ENCODE data around the gene KLHL33.

The KLHL33 gene

DNA sequence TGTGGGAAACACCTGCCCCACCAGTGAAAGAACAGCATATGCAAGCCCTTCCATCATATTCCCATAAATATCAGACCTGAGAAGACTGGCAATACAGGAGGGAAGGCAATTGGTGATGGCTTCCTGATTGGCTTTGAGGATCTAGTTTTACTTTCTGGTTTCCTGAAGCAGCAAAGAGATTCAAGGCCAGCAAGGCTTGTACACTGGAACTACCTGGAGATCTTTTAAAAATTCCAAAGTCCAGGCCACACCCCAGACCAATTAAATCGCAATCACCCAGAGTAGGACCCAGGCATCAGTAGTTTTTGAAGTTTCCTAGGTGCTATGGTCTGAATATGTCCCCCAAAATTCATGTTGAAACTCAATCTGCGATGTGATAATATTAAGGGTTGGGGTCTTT lies 19.7 kb downstream of the KLHL33 start:
- no peak for DNase-seq (ENCODE audit: low read depth in 2 of 2)

DNA sequence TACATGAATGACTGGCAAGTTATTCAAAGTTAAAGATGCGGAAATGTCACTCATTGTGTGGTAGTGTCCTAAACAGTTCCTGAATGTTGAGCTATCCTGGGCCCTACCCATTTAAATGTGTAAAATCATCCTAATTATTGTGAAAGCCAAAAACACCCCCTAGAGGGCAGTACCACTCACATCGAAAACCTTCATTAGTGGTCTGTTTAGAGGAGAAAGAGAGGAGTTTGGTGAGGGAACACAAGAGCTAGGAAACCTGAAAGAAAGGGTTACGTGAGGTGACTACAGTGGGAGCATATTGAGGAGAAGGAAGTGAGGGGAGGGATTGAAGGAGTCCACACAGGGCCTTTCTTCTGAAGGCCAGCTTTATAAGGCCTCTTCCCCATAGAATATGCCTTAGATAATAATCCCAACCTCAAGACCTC lies 20.2 kb downstream of the KLHL33 start:
- DNase-seq (ENCODE audit: low read depth in 2 of 2) = peak in 1 of 2 donors; percentile 31

DNA sequence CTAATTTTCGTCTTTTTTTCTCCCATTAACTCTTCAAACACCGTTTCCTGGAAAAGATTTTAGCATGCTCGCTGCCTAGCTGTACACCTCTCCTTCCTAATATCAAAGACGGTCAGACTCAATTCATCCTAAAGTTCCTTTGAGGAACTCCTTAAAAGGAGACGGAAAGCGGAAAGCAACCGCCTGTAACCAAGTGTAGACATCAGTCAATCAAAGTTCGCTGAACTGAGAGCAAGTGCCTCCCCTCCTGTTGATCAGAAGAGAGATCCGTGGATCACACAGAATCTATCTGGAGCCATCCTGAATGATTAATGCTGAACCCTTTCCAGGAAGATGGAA lies 22.3 kb downstream of the KLHL33 start:
- no peak for DNase-seq (ENCODE audit: low read depth in 2 of 2)

DNA sequence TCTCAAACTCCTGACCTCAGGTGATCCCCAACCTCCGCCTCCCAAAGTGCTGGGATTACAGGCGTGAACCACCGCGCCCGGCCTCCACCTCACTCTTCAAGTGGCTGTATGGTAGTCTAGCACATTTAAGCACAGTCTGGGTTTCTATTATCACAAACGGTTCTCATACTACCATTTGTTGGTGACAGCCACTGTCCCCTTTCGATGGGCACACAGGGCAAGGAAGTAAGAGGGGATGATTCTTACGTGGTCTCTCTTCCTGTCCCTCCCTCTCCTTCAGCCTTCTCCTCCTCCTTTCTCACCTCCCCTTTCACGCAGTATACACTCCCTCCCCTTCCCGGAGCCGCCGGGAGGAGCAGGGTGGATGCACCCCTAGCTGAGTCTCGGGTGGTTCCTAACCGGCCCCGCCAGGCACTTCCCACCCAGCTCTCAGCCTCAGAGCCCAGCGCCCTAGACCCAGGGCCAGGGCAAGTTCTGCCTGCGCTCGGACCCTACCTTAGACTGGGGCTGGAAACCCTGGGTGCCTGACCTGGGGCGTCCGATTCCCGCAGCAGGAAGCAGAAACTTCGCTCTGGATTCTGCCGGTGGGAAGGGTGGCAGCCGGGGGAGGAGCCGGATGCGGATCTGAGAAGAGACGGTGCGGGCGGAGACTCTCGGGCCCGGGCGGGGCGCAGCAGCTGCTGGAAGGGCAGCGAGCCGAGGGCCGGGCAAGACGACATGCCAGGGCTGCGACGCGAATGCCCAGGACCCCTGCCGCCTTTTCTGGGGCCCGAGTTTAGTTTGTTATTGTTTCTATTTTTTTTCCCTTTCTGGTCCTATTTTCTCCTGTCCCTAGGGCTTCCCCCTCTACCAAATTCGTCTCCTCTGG lies 22.9 kb downstream of the KLHL33 start, which contains the start of gene TEP1:
TSS of gene TEP1 (minus strand) at position 626 of the 868 bp plus-strand sequence. CDS start 5,062 bp downstream, outside the sequence.
- peak; percentile 48 to 65 for DNase-seq (ENCODE audit: low read depth in 2 of 2)

DNA sequence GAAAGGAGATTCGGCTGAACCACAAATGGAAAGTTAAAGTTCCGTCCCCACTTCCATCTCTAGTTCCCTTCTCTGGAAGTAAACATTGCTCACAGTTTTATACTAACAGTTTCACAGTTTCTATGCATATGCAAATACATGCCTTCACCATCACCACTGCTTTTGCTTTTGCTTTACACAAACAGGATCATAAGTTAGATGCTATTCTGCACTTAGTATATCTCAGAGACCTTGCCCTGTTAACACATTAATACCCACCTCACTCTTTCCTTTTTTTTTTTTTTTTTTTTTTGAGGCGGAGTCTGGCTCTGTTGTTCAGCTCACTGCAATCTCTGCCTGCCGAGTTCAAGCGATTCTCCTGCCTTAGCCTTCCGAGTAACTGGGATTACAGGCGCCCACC lies 23.6 kb downstream of the KLHL33 start:
- no peak for DNase-seq (ENCODE audit: low read depth in 2 of 2)

DNA sequence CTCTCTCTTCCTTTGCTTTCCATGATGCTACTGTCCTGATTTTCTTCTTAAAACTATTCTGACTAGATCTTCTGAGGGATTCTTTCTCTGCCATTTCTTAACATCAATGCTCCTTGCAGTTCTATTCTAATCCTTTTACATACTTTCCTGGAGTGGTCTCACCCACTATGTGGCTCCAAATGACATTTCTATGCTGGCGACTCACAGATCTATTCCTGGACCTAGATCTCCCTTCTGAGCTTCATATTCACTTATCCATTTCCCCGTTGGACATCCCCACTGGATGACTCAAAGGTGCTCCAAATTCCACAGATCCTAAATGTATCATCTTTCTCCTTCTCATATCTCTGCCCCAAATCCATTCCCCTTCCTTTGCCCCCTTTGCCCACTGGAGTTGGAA lies 26.7 kb downstream of the KLHL33 start:
- no peak for DNase-seq (ENCODE audit: low read depth in 2 of 2)

DNA sequence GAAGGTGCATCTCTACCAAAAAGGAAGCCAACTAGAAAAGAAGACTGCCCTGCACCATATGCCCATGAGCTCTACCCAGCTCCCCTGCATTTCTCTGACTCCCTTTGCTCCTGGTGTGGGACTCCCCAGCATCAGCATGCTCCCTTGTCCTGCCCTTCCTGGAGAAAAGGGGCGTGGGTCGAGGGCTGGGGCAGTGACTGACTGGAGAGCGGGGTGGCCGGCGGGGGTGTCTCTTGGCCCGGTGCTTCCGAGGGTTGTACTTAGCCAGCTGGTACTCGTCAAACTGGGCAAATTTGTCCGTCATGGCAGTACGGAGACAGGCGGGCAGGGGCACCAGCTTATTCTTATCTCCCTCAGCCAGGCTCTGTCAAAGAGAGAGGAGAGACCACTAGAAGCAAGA lies 32.4 kb downstream of the KLHL33 start:
- DNase-seq (ENCODE audit: low read depth in 2 of 2) = no peak

DNA sequence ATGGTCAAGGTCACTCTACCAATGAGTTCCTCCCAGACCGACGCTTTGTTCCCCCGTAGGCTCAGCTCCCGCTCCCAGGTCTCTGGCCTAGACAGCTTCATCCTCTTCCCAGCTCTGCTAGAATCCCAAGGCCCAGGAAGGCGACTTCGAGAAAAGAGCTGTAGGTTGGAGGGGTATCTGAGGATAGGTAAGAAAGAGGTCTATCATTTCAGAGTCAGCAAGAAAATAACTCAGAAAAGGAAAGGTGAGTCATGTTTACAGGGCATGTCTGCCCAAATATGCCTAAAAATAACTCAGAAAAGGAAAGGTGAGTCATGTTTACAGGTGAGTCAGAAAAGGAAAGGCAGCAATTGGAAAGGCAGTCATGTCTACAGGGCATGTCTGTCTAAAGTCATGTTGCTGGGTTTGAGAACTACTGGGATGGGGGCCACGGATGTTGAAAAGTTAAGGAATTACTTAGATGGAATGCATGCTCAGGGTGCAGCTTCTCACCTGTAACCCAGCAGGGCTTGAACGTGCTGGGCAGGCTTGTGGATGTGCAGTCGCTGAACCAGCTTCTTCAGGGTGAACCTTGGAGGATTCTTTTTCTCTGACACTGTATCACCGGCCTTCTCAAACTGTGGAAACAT lies 34.9 kb downstream of the KLHL33 start:
- DNase-seq (ENCODE audit: low read depth in 2 of 2) = no peak

DNA sequence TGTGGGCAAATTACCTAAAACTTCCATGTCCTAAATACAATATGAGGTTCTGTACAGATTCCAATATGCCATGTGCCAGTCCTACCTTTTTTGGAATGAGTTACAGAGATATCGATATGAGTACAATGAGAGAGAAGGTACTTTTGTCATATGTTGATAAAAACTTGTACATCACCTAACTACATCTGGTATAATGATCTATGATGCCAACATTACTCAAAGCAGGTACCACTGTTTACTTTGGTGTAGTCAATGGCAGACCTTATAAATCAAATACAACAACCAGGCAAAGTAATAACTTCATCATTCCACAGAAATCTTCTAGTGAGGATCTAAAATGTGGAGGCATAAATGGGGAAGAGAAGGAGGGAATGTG lies 35.4 kb downstream of the KLHL33 start:
- no peak for DNase-seq (ENCODE audit: low read depth in 2 of 2)

DNA sequence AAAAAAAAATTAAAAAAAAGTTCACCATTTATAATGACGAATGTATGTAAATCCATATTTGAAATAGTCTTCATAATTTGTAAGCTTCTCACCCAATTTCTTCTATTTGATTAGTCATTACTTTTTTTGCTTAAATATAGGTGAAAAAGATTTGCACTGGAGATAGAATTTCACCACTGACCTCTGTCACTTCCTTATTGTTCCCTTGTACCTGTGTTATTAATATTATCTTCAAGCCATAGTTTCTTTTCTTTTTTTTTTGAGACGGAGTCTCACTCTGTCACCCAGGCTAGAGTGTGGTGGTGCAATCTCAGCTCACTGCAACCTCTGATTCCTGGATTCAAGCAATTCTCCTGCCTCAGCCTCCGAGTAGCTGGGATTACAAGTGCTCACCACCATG lies 38.5 kb downstream of the KLHL33 start:
- no peak for DNase-seq (ENCODE audit: low read depth in 2 of 2)

DNA sequence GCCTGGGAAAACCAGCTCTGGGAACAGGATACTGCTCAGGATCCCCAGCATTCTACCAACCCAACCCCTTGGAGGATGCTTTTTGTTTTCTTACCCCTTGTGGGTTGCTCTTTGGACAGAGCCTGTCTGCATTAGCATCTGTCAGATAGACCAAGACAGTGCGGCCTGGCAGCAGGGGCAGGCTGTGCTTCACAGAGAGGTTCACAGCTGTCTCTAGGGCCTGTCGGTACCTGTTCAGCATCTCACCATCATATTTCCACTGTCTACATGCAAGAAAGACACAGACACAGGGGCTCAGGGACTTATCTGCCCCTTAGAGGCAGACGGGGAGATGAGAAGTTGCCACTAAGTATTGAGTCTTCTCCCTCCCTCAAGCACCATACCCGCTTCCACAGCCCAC lies 44.5 kb downstream of the KLHL33 start:
- DNase-seq (ENCODE audit: low read depth in 2 of 2) = no peak

DNA sequence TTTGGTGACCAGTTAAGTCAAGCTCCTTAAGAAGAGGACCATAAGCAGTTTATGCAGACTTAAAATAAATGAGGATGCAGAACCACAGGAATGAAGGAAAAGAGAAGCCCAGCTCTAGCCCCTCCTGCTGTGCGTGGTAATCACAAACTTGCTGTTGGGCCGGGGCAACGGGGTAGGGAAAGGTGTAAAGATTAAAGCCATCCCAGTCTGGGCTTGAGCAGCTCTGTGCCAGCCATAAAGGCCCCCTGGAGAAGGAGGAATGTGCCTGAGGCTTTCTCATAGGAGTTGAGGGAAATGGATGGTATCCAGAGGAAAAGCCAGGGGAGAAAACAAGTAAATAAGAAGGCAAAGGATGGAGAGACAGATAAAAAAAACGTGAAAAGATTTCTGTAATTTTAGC lies 47.8 kb downstream of the KLHL33 start:
- no peak for DNase-seq (ENCODE audit: low read depth in 2 of 2)

DNA sequence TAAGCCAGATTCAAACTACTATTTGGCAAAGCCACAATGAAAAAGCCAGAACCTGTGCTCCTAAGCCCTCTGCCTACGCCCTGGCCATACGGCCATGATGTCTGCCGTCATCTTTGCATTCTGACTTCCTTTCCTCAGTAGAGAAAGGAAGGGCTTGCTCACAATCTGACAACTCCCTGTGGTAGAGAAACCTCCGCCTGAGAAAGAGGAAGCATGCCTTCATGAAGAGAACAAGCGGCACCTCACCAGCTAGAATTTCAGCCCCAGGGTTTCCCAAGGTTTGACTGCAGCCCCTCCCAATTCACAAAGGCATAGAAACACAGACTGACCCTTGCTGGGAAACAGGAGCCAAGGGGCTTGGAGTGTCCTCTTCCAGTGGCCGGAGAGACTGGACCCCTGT lies 48.4 kb downstream of the KLHL33 start:
- no peak for DNase-seq (ENCODE audit: low read depth in 2 of 2)

DNA sequence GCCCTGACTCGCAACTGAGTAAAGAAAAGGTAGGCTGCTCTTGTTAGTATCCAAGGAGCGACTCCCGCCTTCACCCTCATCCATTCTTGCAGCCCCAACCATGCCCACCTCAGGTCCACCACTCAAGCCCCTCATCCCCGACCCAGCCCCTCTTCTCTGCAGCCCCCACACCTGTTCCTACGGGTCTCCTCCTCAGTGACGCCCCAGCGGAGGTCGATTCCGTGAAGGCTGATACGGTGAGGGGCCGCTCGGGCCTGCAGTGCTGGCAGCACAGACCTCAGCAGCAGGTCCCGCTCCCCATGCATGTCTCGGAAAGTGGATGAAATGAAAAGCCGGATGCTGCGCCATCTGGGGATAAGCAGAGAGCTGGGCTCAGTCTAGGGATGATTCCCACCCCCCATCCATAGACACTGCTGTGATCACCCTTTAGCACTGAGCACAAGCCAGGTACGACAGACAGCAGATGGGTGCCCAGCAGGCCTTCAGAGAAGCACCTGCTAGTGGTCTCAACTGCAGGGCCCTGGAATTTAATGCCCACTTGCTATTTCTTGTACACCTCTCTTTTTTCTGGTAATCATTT lies 49.6 kb downstream of the KLHL33 start:
- DNase-seq (ENCODE audit: low read depth in 2 of 2) = no peak

DNA sequence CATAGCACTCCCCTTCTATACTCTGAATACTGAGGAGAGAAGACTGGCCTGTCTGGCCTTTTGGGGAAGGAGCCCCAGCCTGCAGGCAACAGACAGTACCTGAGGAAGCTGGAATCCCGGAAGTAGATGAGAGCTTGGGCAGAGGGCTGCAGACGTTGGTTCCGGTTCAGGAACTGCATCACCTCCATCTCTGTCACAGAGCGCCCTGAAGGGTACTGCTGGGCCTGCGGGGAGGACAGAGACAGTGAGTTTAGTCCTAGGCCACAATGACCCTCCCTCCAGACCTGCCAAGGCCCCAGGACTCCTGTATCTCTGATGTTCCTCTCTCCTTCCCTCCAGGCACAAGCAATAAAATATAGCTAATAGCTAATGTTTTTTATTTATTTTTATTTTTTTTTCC lies 51.1 kb downstream of the KLHL33 start:
- no peak for DNase-seq (ENCODE audit: low read depth in 2 of 2)

DNA sequence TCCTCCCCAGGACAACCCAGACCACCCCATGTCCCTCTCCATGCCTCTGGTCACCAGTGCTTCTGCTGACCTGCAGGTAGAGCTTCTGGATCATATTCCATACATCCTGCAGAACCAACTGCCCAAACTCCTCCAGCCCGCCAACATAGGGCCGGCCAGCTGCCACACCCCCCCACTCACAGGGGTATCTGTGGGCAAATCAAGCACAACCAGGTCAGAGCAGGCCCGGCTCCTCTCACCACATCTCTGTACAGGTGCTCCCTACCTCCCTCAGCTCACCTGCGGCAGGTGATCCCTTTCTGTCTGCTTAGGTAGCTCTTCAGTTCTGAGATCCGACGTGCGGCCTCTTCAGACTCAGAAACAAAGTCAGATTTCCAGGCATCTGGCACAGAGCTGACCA lies 51.6 kb downstream of the KLHL33 start:
- no peak for DNase-seq (ENCODE audit: low read depth in 2 of 2)

DNA sequence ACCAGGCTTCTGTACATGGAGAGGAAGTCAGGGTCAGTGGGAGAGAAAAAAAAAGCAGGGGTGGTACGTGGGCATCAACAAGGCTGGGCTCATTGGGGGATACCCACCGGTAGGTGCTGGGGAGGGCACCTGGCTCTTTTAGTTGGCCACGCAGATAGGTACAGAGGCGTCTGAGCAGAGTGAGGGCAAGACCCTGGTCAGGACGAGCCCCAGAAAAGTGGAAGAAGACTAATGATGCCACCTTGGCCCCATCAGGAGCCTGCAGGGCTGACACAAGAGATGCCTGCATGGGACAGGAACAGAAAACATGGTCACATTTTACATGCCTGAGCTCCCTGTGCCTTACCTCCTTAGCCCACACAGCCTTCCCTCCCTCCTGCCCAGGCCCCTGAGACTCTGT lies 52.3 kb downstream of the KLHL33 start:
- no peak for DNase-seq (ENCODE audit: low read depth in 2 of 2)

DNA sequence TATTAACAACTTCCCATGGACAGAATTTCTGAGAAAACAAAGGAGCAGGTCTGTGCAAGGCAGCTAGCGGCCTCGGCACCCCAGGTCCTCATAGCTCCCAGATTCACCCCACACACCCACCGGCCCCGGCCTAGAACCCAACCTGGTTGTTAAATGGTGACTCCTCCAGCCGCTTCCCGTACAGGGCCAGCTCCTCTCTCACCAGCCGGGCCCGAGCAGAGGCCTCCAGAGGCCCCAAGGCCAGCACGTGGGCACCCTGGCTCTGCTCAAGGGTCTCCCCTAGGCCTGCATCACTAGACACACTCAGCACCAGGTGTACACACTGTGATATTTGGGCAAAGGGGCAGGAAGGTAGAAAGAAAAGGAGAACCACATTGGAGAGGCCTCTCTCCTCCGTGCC lies 52.9 kb downstream of the KLHL33 start:
- no peak for DNase-seq (ENCODE audit: low read depth in 2 of 2)

DNA sequence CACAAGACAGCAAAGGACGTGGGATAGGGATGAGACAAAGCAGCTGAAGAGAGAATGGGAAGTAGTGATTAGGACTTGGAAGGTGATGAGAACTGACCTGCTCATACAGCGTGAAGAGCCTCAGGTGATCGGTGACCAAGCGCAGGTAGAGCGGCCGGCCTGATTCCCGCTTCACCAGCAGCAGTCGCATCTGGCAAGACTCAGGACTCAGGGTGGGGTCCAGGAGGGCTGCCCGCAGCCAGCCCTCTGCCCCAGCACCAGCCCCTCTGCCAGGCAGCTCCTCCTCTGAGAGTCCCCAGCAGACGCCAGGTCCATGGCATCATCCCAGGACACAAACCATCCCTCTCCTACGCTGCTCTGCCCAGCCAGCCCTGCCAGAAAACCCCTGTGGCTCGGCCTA lies 53.4 kb downstream of the KLHL33 start:
- no peak for DNase-seq (ENCODE audit: low read depth in 2 of 2)

DNA sequence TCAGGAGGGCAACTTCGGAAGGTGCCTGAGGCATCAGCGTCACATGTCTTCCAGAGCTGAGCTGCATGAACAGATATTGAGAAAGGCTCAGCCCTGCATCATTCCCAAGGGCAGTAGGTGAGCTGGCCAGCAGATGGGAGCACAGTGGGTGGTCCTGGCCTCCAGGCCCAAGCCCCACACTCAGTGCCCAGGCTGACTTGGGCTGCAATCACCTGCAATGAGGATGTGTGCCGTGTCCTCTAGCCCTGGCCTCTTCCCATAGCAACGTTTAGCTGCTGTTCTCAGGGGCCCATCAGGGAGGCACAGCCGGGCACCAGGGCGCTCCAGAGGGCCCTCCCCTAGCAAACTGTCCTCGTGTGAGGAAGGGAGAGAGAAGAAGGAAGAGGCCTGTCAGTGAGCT lies 54.6 kb downstream of the KLHL33 start:
- DNase-seq (ENCODE audit: low read depth in 2 of 2) = no peak

DNA sequence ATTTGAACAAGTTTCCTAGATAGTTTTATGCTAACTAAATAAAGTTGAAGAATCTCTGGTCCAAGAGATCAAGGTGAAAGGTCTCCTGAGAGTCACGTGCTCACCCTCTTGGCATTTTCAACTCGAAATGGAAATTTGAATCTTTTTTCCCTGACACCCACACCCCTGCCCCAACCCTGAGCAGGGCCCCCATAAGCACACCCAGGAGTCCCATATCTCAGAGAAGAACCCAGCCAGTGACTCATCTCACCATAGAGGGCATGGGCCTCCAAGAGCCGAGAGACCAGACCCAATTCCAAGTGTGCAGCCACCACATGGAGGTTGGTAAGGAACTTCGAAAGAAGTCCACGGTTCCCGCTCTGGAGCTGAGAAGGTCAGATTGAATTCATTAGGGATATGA lies 55.3 kb downstream of the KLHL33 start:
- no peak for DNase-seq (ENCODE audit: low read depth in 2 of 2)

DNA sequence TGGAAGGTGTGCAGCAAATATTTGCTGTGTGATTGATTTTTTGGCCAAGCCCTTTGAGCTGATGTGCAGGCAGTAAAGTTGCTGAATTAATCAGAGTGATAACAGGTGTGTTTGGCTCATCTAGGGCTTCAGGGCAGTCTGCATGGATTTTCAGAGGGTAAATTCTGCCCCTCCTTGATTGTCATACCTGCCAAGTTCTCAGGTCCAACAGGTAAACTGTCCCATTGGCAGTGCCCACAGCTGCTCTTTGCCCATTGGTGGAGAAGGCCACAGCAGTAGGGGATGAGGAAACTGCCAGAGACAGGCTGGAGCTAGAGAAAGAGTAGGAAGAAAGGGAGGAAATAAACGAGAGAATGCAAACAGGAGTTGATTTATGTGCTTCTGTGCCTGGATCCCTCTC lies 56.2 kb downstream of the KLHL33 start:
- DNase-seq (ENCODE audit: low read depth in 2 of 2) = no peak

DNA sequence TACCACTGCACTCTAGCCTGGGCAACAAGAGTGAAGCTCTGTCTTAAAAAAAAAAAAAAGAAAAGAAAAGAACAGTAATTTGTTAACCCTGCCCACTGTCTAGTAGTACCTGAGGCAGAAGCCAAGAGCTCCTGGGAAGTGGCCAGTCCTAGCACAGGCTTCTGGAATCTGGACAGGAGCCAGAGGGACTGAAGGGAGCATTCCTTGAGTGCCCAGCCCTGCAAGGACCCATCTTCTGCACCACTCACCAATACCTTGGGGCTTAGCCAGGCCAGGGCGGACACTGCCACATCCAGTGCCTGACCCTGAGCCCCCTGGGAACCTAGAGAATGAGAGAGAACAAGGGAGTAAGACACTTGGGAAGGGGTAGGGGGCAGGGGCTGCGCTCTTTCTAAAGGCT lies 58.8 kb downstream of the KLHL33 start:
- DNase-seq (ENCODE audit: low read depth in 2 of 2) = no peak

All from stimulated activated CD4-positive, alpha-beta T cell treated with anti-CD3 and anti-CD28 coated beads, Interleukin-15, amount 100 ng/mL, for 48 hours (primary cell).